Memory B cell (primary cell): ENCODE results near the gene CALN1.

ENCODE experiments used
- ATAC-seq: fragments of 150-1000 bp; cut with Tn5 transposase; 2 replicates; pipeline ENCODE4 v1.10.0; 2021; ENCODE audit warnings: low read depth, mild to moderate bottlenecking, moderate library complexity
- DNase-seq, 2 donors: peaks; one replicate each; pipeline ENCODE4 v3.0.0; 2022; ENCODE audit warnings: low spot score in 2 of 2
- H3K27ac Mint-ChIP-seq: one replicate; pipeline ENCODE4 v1.8.0; 2022; ENCODE audit warnings: mild to moderate bottlenecking, moderate library complexity, mixed read lengths
- H3K27me3 Mint-ChIP-seq: one replicate; pipeline ENCODE4 v1.8.0; 2022; ENCODE audit warnings: mixed read lengths
- H3K36me3 Mint-ChIP-seq: one replicate; pipeline ENCODE4 v1.8.0; 2022; ENCODE audit warnings: mild to moderate bottlenecking, mixed read lengths
- H3K4me1 Mint-ChIP-seq: one replicate; pipeline ENCODE4 v1.8.0; 2022; ENCODE audit warnings: mixed read lengths
- H3K4me3 Mint-ChIP-seq: one replicate; pipeline ENCODE4 v1.8.0; 2022; ENCODE audit warnings: mild to moderate bottlenecking, moderate library complexity, mixed read lengths
- H3K9me3 Mint-ChIP-seq: one replicate; pipeline ENCODE4 v1.8.0; 2022; ENCODE audit warnings: mixed read lengths

Gene CALN1

GRCh38 chr7:71904484-71904883, 507.7 kb downstream of the CALN1 start:
- no peaks in the 10 kb centered on the region for H3K36me3 Mint-ChIP-seq
- H3K27me3 Mint-ChIP-seq, result no peaks in the 10 kb centered on the region
- H3K27ac Mint-ChIP-seq, result no peak overlapping the region
- H3K4me1 Mint-ChIP-seq, result no peaks in the 10 kb centered on the region
- DNase-seq (no peak), ATAC-seq (no peak)
- peaks cover 9% of the 10 kb centered on the region for H3K9me3 Mint-ChIP-seq
- no peak overlapping the region for H3K4me3 Mint-ChIP-seq

GRCh38 chr7:71900556-71900955, 511.6 kb downstream of the CALN1 start:
- H3K36me3 Mint-ChIP-seq, result no peaks in the 10 kb centered on the region
- ATAC-seq (no peak), DNase-seq (no peak)
- no peaks in the 10 kb centered on the region for H3K4me1 Mint-ChIP-seq
- H3K27ac Mint-ChIP-seq, result no peak overlapping the region
- peaks cover 7% of the 10 kb centered on the region for H3K9me3 Mint-ChIP-seq
- no peaks in the 10 kb centered on the region for H3K27me3 Mint-ChIP-seq
- no peak overlapping the region for H3K4me3 Mint-ChIP-seq

GRCh38 chr7:71896535-71896934, 515.6 kb downstream of the CALN1 start:
- Mint-ChIP-seq H3K27ac (no peak overlapping the region), H3K4me3 (no peak overlapping the region), H3K9me3 (no peaks in the 10 kb centered on the region), H3K4me1 (no peaks in the 10 kb centered on the region), H3K36me3 (no peaks in the 10 kb centered on the region), H3K27me3 (no peaks in the 10 kb centered on the region)
- DNase-seq (no peak), ATAC-seq (no peak)

DNA sequence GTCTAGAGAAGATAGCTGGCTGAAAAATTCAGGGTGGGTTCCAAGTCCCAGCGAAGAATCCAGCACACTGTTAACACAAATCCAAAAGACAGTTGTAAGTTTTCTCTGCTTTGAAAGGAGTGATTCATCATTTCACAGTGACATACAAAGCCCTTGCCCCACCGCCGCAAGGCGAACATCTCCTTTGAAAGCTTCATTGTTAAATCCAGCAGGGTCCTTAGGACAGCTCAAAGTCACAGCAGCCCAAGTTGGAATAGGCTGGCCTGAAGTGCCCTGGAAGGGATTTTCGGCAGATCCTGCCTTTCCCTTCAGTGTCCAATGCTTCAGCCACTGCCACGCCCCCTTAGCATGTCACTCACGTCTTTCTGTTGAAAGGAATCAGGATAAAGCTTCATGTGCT, 526.1 kb downstream of the CALN1 start:
- Mint-ChIP-seq H3K27me3 (no peaks in the 10 kb centered on the region), H3K36me3 (no peaks in the 10 kb centered on the region), H3K4me1 (no peaks in the 10 kb centered on the region), H3K27ac (no peak overlapping the region), H3K9me3 (peaks cover 16% of the 10 kb centered on the region), H3K4me3 (no peak overlapping the region)
- no peak for DNase-seq
- ATAC-seq, result no peak

DNA sequence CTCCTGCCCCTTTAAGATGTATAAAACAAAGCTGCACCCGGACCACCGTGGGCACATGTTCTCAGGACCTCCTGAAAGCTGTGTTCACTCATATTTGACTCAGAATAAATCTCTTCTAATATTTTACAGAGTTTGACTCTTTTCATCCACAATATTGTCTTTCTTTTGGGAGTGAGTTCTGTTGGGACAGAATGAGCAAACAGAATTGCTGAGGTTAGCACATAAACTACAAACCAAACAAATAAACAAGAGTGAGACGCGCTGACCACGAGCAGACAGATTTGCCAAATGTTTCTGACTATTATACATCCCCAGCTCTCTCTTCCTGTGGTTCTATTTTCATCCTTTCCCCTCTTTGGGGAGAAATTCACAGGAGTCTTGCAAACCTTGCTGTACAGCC, 526.7 kb downstream of the CALN1 start:
- ATAC-seq, result no peak
- H3K4me1 Mint-ChIP-seq, result no peaks in the 10 kb centered on the region
- H3K4me3 Mint-ChIP-seq, result no peak overlapping the region
- H3K27me3 Mint-ChIP-seq, result no peaks in the 10 kb centered on the region
- H3K36me3 Mint-ChIP-seq, result no peaks in the 10 kb centered on the region
- no peak overlapping the region for H3K27ac Mint-ChIP-seq
- no peak for DNase-seq
- H3K9me3 Mint-ChIP-seq, result peaks cover 16% of the 10 kb centered on the region

GRCh38 chr7:71883415-71883814, 528.7 kb downstream of the CALN1 start:
- Mint-ChIP-seq H3K4me1 (no peaks in the 10 kb centered on the region), H3K4me3 (no peak overlapping the region), H3K27me3 (no peaks in the 10 kb centered on the region), H3K27ac (no peak overlapping the region), H3K9me3 (peaks cover 16% of the 10 kb centered on the region), H3K36me3 (no peaks in the 10 kb centered on the region)
- ATAC-seq, result no peak
- no peak for DNase-seq

DNA sequence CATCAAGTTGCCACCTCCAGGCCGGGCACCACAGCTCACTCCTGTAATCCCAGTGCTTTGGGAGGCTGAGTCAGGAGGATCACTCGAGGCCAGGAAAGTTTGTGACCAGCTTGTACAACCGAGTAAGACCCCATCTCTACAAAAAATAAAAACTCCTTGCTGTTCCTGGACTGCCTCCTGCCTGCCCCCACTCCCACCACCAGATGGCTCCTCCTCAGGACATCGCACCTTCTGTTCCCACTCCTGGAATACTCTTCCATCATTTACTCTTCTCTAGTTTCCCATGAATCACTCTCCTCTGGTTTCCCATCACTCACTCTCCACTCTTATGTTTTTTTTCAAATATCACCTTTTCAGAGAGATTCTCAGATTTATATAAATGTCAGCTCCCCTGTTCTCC, 540.7 kb downstream of the CALN1 start:
- no peak overlapping the region for H3K27ac Mint-ChIP-seq
- no peaks in the 10 kb centered on the region for H3K36me3 Mint-ChIP-seq
- H3K4me1 Mint-ChIP-seq, result no peaks in the 10 kb centered on the region

GRCh38 chr7:71870812-71871211, 541.3 kb downstream of the CALN1 start:
- Mint-ChIP-seq H3K36me3 (no peaks in the 10 kb centered on the region), H3K27ac (no peak overlapping the region), H3K9me3 (peaks cover 3% of the 10 kb centered on the region), H3K27me3 (no peaks in the 10 kb centered on the region), H3K4me3 (no peak overlapping the region), H3K4me1 (no peaks in the 10 kb centered on the region)
- no peak for DNase-seq
- ATAC-seq, result no peak

More for the DNA sequence above, 540.7 kb downstream of the CALN1 start:
- DNase-seq (no peak), ATAC-seq (no peak)
- no peak overlapping the region for H3K4me3 Mint-ChIP-seq
- H3K27me3 Mint-ChIP-seq, result no peaks in the 10 kb centered on the region
- H3K9me3 Mint-ChIP-seq, result peaks cover 3% of the 10 kb centered on the region

- no peaks in the 10 kb centered on the region for H3K27me3 Mint-ChIP-seq
- ATAC-seq (no peak), DNase-seq (no peak)
- no peak overlapping the region for H3K27ac Mint-ChIP-seq
- no peak overlapping the region for H3K4me3 Mint-ChIP-seq
- H3K4me1 Mint-ChIP-seq, result no peaks in the 10 kb centered on the region
- peaks cover 3% of the 10 kb centered on the region for H3K9me3 Mint-ChIP-seq
- no peaks in the 10 kb centered on the region for H3K36me3 Mint-ChIP-seq
Measured at GRCh38 chr7:71868797-71869196, 543.3 kb downstream of the CALN1 start.

- Mint-ChIP-seq H3K27ac (no peak overlapping the region), H3K27me3 (no peaks in the 10 kb centered on the region), H3K9me3 (peaks cover 3% of the 10 kb centered on the region), H3K4me3 (no peak overlapping the region), H3K36me3 (no peaks in the 10 kb centered on the region), H3K4me1 (no peaks in the 10 kb centered on the region)
- DNase-seq, result no peak
- ATAC-seq, result no peak
Measured at GRCh38 chr7:71867626-71868025, 544.5 kb downstream of the CALN1 start.

DNA sequence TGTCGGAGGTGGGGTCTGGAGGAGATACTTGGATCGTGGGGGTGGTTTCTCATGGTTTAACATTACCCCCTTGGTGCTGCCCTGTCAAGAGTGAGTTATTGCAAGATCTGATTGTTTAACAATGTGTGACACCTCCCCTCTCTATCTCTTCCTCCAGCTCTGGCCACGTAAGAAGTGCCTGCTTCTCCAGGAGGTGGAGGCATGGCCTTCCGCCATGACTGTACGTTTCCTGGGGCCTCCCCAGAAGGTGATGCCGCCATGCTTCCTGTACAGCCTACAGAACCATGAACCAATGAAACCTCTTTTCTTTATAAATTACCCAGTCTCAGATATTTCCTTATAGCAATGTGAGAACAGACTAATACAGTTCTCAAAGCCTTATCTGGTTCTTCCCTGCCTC, 547.0 kb downstream of the CALN1 start:
- Mint-ChIP-seq H3K4me1 (no peaks in the 10 kb centered on the region), H3K4me3 (no peak overlapping the region), H3K36me3 (no peaks in the 10 kb centered on the region), H3K27me3 (no peaks in the 10 kb centered on the region), H3K9me3 (peaks cover 1% of the 10 kb centered on the region), H3K27ac (no peak overlapping the region)
- ATAC-seq (no peak), DNase-seq (no peak)

DNA sequence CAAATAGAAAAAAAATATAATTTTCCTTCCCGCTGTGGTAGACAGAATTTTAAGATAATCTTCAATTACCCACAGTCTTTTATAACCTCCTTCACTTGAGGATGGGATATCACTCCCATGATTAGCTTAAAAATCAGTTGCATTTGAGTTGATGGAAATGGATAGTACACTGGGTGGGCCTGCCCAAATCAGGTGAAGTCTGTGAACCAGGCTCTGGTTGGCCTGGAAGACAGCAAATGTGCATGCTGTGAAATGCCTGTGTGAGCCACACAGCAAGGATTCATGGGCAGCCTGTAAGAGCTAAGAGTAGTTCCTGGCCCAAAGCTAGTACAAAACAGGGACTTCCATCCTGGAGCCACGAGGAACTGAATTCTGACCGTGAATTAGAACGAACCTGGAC, 548.0 kb downstream of the CALN1 start:
- H3K36me3 Mint-ChIP-seq, result no peaks in the 10 kb centered on the region
- H3K9me3 Mint-ChIP-seq, result peaks cover 1% of the 10 kb centered on the region
- no peak for ATAC-seq
- H3K27ac Mint-ChIP-seq, result no peak overlapping the region
- no peak for DNase-seq
- no peaks in the 10 kb centered on the region for H3K27me3 Mint-ChIP-seq
- H3K4me1 Mint-ChIP-seq, result no peaks in the 10 kb centered on the region
- no peak overlapping the region for H3K4me3 Mint-ChIP-seq

GRCh38 chr7:71860572-71860971, 551.6 kb downstream of the CALN1 start:
- H3K36me3 Mint-ChIP-seq, result no peaks in the 10 kb centered on the region
- H3K4me3 Mint-ChIP-seq, result no peak overlapping the region
- DNase-seq, result no peak
- no peak overlapping the region for H3K27ac Mint-ChIP-seq
- H3K9me3 Mint-ChIP-seq, result no peaks in the 10 kb centered on the region
- ATAC-seq, result no peak
- no peaks in the 10 kb centered on the region for H3K27me3 Mint-ChIP-seq
- no peaks in the 10 kb centered on the region for H3K4me1 Mint-ChIP-seq

GRCh38 chr7:71857338-71857737, 554.8 kb downstream of the CALN1 start:
- Mint-ChIP-seq H3K27me3 (no peaks in the 10 kb centered on the region), H3K36me3 (no peaks in the 10 kb centered on the region), H3K4me1 (no peaks in the 10 kb centered on the region), H3K9me3 (no peaks in the 10 kb centered on the region), H3K4me3 (no peak overlapping the region), H3K27ac (no peak overlapping the region)
- DNase-seq (no peak), ATAC-seq (no peak)

- H3K4me1 Mint-ChIP-seq, result no peaks in the 10 kb centered on the region
- ATAC-seq (no peak), DNase-seq (no peak)
- no peak overlapping the region for H3K27ac Mint-ChIP-seq
- H3K9me3 Mint-ChIP-seq, result no peaks in the 10 kb centered on the region
- no peak overlapping the region for H3K4me3 Mint-ChIP-seq
- no peaks in the 10 kb centered on the region for H3K36me3 Mint-ChIP-seq
- no peaks in the 10 kb centered on the region for H3K27me3 Mint-ChIP-seq
Measured at GRCh38 chr7:71854546-71855397, 557.4 kb downstream of the CALN1 start.
